ENCODE data around the gene POPDC2.

GRCh38 chr3:119628816-119629445 is 31.5 kb downstream of the POPDC2 start:
- TF ChIP-seq CTCF (conservative IDR thresholded peaks at IDR 0.05; ENCODE audit: low read depth, low read length) = no peak
- TF ChIP-seq USF2 (IDR thresholded peaks at IDR 0.05; ENCODE audit: low read depth, low read length) = no peak
- no peak for TF ChIP-seq POLR2A (IDR thresholded peaks at IDR 0.05; ENCODE audit: low read depth, low read length)
- no peak for TF ChIP-seq RFX5 (IDR thresholded peaks at IDR 0.05; ENCODE audit: low read depth, low read length)
- no peak for TF ChIP-seq FOS (IDR thresholded peaks at IDR 0.05; ENCODE audit: low read depth, low read length)
- TF ChIP-seq CHD1 (IDR thresholded peaks at IDR 0.05; ENCODE audit: low read depth, low read length) = no peak
- no peak for TF ChIP-seq RAD21 (IDR thresholded peaks at IDR 0.05; ENCODE audit: low read length)
- TF ChIP-seq CEBPB (IDR thresholded peaks at IDR 0.05; ENCODE audit: low read depth, low read length) = no peak
- TF ChIP-seq NFE2L2 (IDR thresholded peaks at IDR 0.05; ENCODE audit: low read depth, low read length) = no peak
- TF ChIP-seq SMC3 (IDR thresholded peaks at IDR 0.05; ENCODE audit: low read depth, low read length) = no peak
